Transverse colon (tissue), 4 donors: ENCODE results near the gene TBL1XR1. TPM values are rescaled to one million over a fixed set of nuclear protein-coding genes. Genes with fewer than 3 reads are reported as not detected.

ENCODE experiments used
- DNase-seq: peaks from one replicate; pipeline ENCODE4 v3.0.0-alpha.2; 2019
- H3K27ac ChIP-seq, 4 donors: fragments of 200-600 bp; sonication (generic); 2 replicates each; pipeline ENCODE4 v1.5.1; 2016 to 2018; ENCODE audit warnings: inconsistent platforms in 4 of 4
- H3K27me3 ChIP-seq: fragments of 200-600 bp; sonication (generic); 2 replicates; pipeline ENCODE4 v1.5.1; 2017; ENCODE audit warnings: inconsistent platforms
- H3K36me3 ChIP-seq, 4 donors: fragments of 200-600 bp; sonication (generic); 2 replicates each; pipeline ENCODE4 v1.5.1; 2017 to 2019; ENCODE audit warnings: inconsistent platforms in 4 of 4
- H3K4me1 ChIP-seq, 4 donors: fragments of 200-600 bp; sonication (generic); 2 replicates each; pipeline ENCODE4 v1.5.1; 2017 to 2020; ENCODE audit warnings: inconsistent platforms in 4 of 4
- H3K4me3 ChIP-seq, 4 donors: fragments of 200-600 bp; sonication (generic); 1 replicate in 1 of 4; 2 replicates in 3 of 4; pipeline versions ENCODE4 v1.5.1 to v1.6.1; 2017 to 2019; ENCODE audit warnings: inconsistent platforms in 4 of 4
- H3K9me3 ChIP-seq, 2 donors: fragments of 200-600 bp; sonication (generic); 2 replicates each; pipeline ENCODE4 v1.5.1; 2017 to 2019; ENCODE audit warnings: inconsistent platforms in 2 of 2
- CTCF ChIP-seq, 5 experiments: fragments of 200-600 bp in 3 of 5; fragments of 450-650 bp in 2 of 5; sonication (generic) in 3 of 5; IDR thresholded peaks; 1 replicate in 2 of 5; 2 replicates in 3 of 5; pipeline ENCODE4 v1.5.1; 2016 to 2017; ENCODE audit warnings: antibody characterized with exemption in 5 of 5, inconsistent platforms in 3 of 5, mild to moderate bottlenecking in 2 of 5, moderate library complexity in 1 of 5
- EP300 ChIP-seq: sonication (generic); formaldehyde crosslinking; IDR thresholded peaks from one replicate; pipeline ENCODE4 v1.6.1; 2017; ENCODE audit warnings: antibody characterized with exemption, low read depth
- POLR2A ChIP-seq: fragments of 450-650 bp; IDR thresholded peaks from one replicate; pipeline ENCODE4 v1.6.1; 2016; ENCODE audit warnings: antibody characterized with exemption, mild to moderate bottlenecking, moderate library complexity
- POLR2AphosphoS5 ChIP-seq, 3 donors: sonication (generic); formaldehyde crosslinking; IDR thresholded peaks; one replicate each; pipeline ENCODE4 v1.6.1; 2016; ENCODE audit warnings: antibody characterized with exemption in 3 of 3
- WGBS, 2 donors: methylation state at CpG; one replicate each; pipeline ENCODE4 v1.1.5; 2018; ENCODE audit warnings: low coverage in 1 of 2; 5-methylcytosine and 5-hydroxymethylcytosine counted together
- in situ Hi-C, 4 donors: fragments of 200-750 bp; cut with MboI; loops; one replicate each; pipeline versions ENCODE4 v1.15.0 to v1.15.1; 2017; ENCODE audit warnings: low sequenced_read_pairs in 3 of 4, low pct_ligation_motif_present in 1 of 4, low pct_unique_long_range_greater_than_20kb in 1 of 4
- intact Hi-C: fragments of 100-400 bp; cut with DNase I; formaldehyde crosslinking; loops from one replicate; pipeline ENCODE4 v1.15.1; 2023; ENCODE audit warnings: low total_unique reads
- total RNA-seq, 4 donors: library from RNA; depleted of rRNA; stranded (reverse); fragments of >200 nt; gene quantifications; one replicate each; pipeline ENCODE4 v1.1.0, GENCODE V29; 2016

Gene TBL1XR1
- total RNA-seq, 4 donors from 2014 or later = 39.4 to 131 (median 68.1) TPM

- Histone ChIP-seq H3K36me3 (peaks cover 0 to 33% (median 6%) of the 10 kb centered on the region in 4 donors), H3K27ac (peak overlapping the region; percentile 19 to 70 (median 56)), H3K27me3 (no peaks in the 10 kb centered on the region), H3K4me1 (peaks cover 5 to 20% (median 14%) of the 10 kb centered on the region in 4 donors), H3K9me3 (no peaks in the 10 kb centered on the region), H3K4me3 (no peak overlapping the region)
- intact Hi-C loops = no loop called here
- no peak for DNase-seq
- 63 to 74% methylated on average over 7 to 8 of the region's 8 CpGs for WGBS, 2 donors
- TF ChIP-seq CTCF (IDR thresholded peaks at IDR 0.05) (no peak), POLR2A (no peak), EP300 (no peak), POLR2AphosphoS5 (IDR thresholded peaks at IDR 0.05) (peak in 1 of 3 donors; percentile 24)
- in situ Hi-C loops = loop anchor here in 1 of 4 donors (25.0 kb wide), 2 partner anchors 745 to 1295 kb away; no protein-coding TSS in a partner anchor
These were observed 155.3 kb downstream of the TBL1XR1 start for GRCh38 chr3:177041730-177042551.

- in situ Hi-C loops (loop anchor here in 1 of 4 donors (25.0 kb wide), 2 partner anchors 746 to 1296 kb away; no protein-coding TSS in a partner anchor), intact Hi-C loops (no loop called here)
- DNase-seq = no peak
- WGBS, 2 donors = 83% methylated on average over 2 of the region's 2 CpGs; no CpG with 5 or more reads in 1 of the 2 donors
- H3K4me1 ChIP-seq = peaks cover 5 to 21% (median 14%) of the 10 kb centered on the region in 4 donors
- peaks cover 0 to 30% (median 6%) of the 10 kb centered on the region in 4 donors for H3K36me3 ChIP-seq
- peak overlapping the region; percentile 19 to 70 (median 56) for H3K27ac ChIP-seq
- no peaks in the 10 kb centered on the region for H3K27me3 ChIP-seq
- no peaks in the 10 kb centered on the region for H3K9me3 ChIP-seq
- no peak overlapping the region for H3K4me3 ChIP-seq
- peak in 2 of 3 donors; percentile 6 to 24 for TF ChIP-seq POLR2AphosphoS5 (IDR thresholded peaks at IDR 0.05)
- TF ChIP-seq POLR2A = no peak
These were observed 156.1 kb downstream of the TBL1XR1 start for GRCh38 chr3:177041021-177041729.

- 94 to 100% methylated on average over 4 of the region's 4 CpGs for WGBS, 2 donors
- Histone ChIP-seq H3K9me3 (no peaks in the 10 kb centered on the region), H3K27ac (peak overlapping the region in 3 of 4 donors; percentile 19 to 70 (median 70)), H3K4me3 (no peak overlapping the region), H3K4me1 (peaks cover 5 to 23% (median 14%) of the 10 kb centered on the region in 4 donors), H3K36me3 (peaks cover 0 to 25% (median 6%) of the 10 kb centered on the region in 4 donors), H3K27me3 (no peaks in the 10 kb centered on the region)
- TF ChIP-seq POLR2AphosphoS5 (IDR thresholded peaks at IDR 0.05) = no peak
- no peak for TF ChIP-seq CTCF (IDR thresholded peaks at IDR 0.05)
- no peak for TF ChIP-seq EP300
- in situ Hi-C loops (loop anchor here in 1 of 4 donors (25.0 kb wide), 2 partner anchors 748 to 1298 kb away; no protein-coding TSS in a partner anchor), intact Hi-C loops (no loop called here)
- no peak for DNase-seq
These were observed 157.6 kb downstream of the TBL1XR1 start for GRCh38 chr3:177039490-177040274.

GRCh38 chr3:177037241-177037640, 160.0 kb downstream of the TBL1XR1 start:
- Histone ChIP-seq H3K27me3 (no peaks in the 10 kb centered on the region), H3K36me3 (peaks cover 0 to 32% (median 8%) of the 10 kb centered on the region in 4 donors), H3K9me3 (no peaks in the 10 kb centered on the region), H3K4me3 (no peak overlapping the region), H3K4me1 (peaks cover 5 to 19% (median 14%) of the 10 kb centered on the region in 4 donors), H3K27ac (no peak overlapping the region)
- intact Hi-C loops = no loop called here
- in situ Hi-C loops = loop anchor here in 1 of 4 donors (25.0 kb wide), 2 partner anchors 750 to 1300 kb away; no protein-coding TSS in a partner anchor
- 88 to 100% methylated on average over 1 to 4 of the region's 4 CpGs for WGBS, 2 donors
- no peak for TF ChIP-seq CTCF (IDR thresholded peaks at IDR 0.05)
- TF ChIP-seq POLR2A = no peak
- TF ChIP-seq EP300 = no peak
- no peak for TF ChIP-seq POLR2AphosphoS5 (IDR thresholded peaks at IDR 0.05)
- no peak for DNase-seq
